Glutamatergic neuron (in vitro differentiated cells): ENCODE data around the gene GPR83. TPM values are rescaled to one million over a fixed set of nuclear protein-coding genes. Genes with fewer than 3 reads are reported as not detected.

Source experiments
- DNase-seq: peaks from one replicate; pipeline ENCODE4 v3.0.0; 2022
- H3K27ac Mint-ChIP-seq: one replicate; pipeline ENCODE4 v1.8.0; 2020; ENCODE audit warnings: mild to moderate bottlenecking, mixed read lengths, inconsistent platforms; ENCODE audit not compliant: unreplicated experiment
- H3K27me3 Mint-ChIP-seq: one replicate; pipeline ENCODE4 v1.8.0; 2020; ENCODE audit warnings: mild to moderate bottlenecking, moderate library complexity, mixed read lengths, inconsistent platforms; ENCODE audit not compliant: unreplicated experiment
- H3K36me3 Mint-ChIP-seq: one replicate; pipeline ENCODE4 v1.8.0; 2020; ENCODE audit warnings: mild to moderate bottlenecking, mixed read lengths, inconsistent platforms; ENCODE audit not compliant: unreplicated experiment
- H3K4me1 Mint-ChIP-seq: one replicate; pipeline ENCODE4 v1.8.0; 2020; ENCODE audit warnings: mild to moderate bottlenecking, low read depth, mixed read lengths, inconsistent platforms; ENCODE audit not compliant: unreplicated experiment
- H3K4me3 Mint-ChIP-seq: one replicate; pipeline ENCODE4 v1.8.0; 2020; ENCODE audit warnings: mild to moderate bottlenecking, mixed read lengths, inconsistent platforms; ENCODE audit not compliant: unreplicated experiment
- H3K9me3 Mint-ChIP-seq: one replicate; pipeline ENCODE4 v1.8.0; 2020; ENCODE audit warnings: mild to moderate bottlenecking, moderate library complexity, mixed read lengths, inconsistent platforms; ENCODE audit not compliant: unreplicated experiment
- total RNA-seq: library from RNA; stranded (reverse); fragmentation: NEBNext Ultra II Directional; extraction: Animal tissue kit (Norgen Biotek cat#: 25700); gene quantifications from one replicate; pipeline ENCODE4 v1.2.1, GENCODE V29; 2021; ENCODE audit not compliant: unreplicated experiment
- TF ChIP-seq, protein P1 (sequence below): fragments of 200-600 bp; sonication (generic); IDR thresholded peaks from one replicate; pipeline ENCODE4 v1.5.0; 2021; ENCODE audit not compliant: partially characterized antibody, unreplicated experiment

The GPR83 gene
- total RNA-seq, 1 donor from 2014 or later: 2.9 TPM

DNA sequence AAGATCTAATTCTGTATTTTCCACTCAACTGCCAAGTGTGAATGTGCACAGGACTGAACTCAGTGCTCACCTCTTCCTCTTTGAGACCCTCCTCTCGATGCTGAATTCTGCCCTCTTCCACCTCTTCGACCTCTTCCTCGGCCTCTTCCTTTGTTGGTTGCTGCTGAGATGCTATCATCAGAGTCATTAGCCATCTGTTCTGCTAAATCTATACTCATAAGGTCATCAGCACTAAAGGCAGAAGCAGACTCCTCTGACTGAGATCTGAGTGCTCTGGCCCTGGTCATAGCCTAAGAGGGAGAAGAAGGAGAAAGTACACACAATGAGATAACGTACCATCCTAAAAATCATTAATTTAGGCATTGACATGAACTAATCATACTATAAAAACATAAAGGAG is 45.9 kb upstream of the GPR83 start:
- peaks cover 11% of the 10 kb centered on the region for H3K4me1 Mint-ChIP-seq
- H3K27me3 Mint-ChIP-seq: peaks cover 3% of the 10 kb centered on the region
- peak overlapping the region; percentile 58 for H3K4me3 Mint-ChIP-seq
- H3K27ac Mint-ChIP-seq: peak overlapping the region; percentile 95
- DNase-seq: peak; percentile 15
- no peaks in the 10 kb centered on the region for H3K36me3 Mint-ChIP-seq
- H3K9me3 Mint-ChIP-seq: peaks cover 2% of the 10 kb centered on the region
- TF ChIP-seq, protein P1, sequence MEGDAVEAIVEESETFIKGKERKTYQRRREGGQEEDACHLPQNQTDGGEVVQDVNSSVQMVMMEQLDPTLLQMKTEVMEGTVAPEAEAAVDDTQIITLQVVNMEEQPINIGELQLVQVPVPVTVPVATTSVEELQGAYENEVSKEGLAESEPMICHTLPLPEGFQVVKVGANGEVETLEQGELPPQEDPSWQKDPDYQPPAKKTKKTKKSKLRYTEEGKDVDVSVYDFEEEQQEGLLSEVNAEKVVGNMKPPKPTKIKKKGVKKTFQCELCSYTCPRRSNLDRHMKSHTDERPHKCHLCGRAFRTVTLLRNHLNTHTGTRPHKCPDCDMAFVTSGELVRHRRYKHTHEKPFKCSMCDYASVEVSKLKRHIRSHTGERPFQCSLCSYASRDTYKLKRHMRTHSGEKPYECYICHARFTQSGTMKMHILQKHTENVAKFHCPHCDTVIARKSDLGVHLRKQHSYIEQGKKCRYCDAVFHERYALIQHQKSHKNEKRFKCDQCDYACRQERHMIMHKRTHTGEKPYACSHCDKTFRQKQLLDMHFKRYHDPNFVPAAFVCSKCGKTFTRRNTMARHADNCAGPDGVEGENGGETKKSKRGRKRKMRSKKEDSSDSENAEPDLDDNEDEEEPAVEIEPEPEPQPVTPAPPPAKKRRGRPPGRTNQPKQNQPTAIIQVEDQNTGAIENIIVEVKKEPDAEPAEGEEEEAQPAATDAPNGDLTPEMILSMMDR: no peak

DNA sequence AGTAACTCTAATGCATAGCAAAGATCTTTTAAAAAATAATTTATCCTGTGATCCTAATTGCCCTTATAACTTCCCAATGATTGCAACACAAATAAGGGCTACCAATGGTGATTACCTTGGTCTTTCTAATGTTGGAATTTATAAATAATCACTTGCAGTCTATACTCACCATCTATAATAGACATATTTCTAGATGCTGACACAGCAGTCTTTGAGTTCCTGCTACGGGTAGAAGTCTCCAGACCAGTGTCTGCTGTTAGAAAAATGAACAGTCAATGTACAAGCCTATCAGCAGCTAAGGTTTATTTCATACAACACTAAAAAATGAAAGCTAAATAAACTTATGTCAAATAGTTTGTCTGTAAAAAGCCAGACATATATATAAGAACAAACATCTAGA is 44.4 kb upstream of the GPR83 start:
- Mint-ChIP-seq H3K9me3 (peaks cover 2% of the 10 kb centered on the region), H3K27ac (no peak overlapping the region), H3K4me1 (peaks cover 11% of the 10 kb centered on the region), H3K4me3 (no peak overlapping the region), H3K36me3 (no peaks in the 10 kb centered on the region), H3K27me3 (peaks cover 3% of the 10 kb centered on the region)
- TF ChIP-seq, protein P1: no peak
- DNase-seq: no peak

GRCh38 chr11:94433049-94433448 is 31.8 kb upstream of the GPR83 start:
- no peaks in the 10 kb centered on the region for H3K4me1 Mint-ChIP-seq
- H3K4me3 Mint-ChIP-seq: no peak overlapping the region
- H3K9me3 Mint-ChIP-seq: peaks cover 1% of the 10 kb centered on the region
- H3K36me3 Mint-ChIP-seq: peaks cover under 1% of the 10 kb centered on the region
- DNase-seq: no peak
- H3K27me3 Mint-ChIP-seq: no peaks in the 10 kb centered on the region
- no peak overlapping the region for H3K27ac Mint-ChIP-seq
- TF ChIP-seq, protein P1: no peak

DNA sequence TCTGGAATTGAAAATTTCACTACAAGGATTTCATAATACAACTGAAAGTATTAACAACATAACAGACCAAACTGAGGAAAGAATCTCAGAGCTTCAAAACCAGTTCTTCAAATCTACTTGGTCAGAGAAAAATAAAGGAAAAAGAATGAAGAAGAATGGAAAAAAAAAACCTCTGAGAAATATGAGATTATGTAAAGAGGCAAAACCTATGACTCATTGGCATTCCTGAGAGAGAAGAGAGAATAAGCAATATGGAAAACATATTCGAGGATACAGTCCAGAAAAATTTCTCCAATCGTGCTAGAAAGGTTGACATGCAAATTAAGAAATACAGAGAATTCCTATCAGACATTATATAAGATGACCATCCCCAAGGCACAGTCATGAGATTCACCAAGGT is 23.4 kb upstream of the GPR83 start:
- TF ChIP-seq, protein P1: no peak
- DNase-seq: no peak
- peaks cover 5% of the 10 kb centered on the region for H3K36me3 Mint-ChIP-seq
- no peak overlapping the region for H3K4me3 Mint-ChIP-seq
- H3K27ac Mint-ChIP-seq: no peak overlapping the region
- no peaks in the 10 kb centered on the region for H3K4me1 Mint-ChIP-seq
- H3K27me3 Mint-ChIP-seq: peaks cover 2% of the 10 kb centered on the region
- peaks cover 2% of the 10 kb centered on the region for H3K9me3 Mint-ChIP-seq

DNA sequence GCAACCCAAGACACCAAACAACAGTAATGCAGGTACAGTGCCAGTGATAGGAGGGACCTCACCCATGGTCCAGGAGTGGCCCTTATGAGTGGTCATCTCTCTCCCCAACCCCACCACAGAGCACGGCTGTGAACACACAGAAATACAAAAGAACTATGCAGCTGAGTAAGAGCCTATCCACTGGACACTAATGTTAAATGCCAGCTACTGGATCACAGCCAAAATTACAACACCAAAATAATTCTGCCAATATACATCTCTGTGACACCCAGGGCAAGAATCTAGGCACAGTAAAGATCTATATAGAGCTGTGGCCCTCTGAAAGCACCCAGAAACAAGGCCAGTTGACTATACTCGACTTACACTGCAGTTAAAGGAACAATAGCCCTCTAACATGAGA is 22.8 kb upstream of the GPR83 start:
- peaks cover 5% of the 10 kb centered on the region for H3K36me3 Mint-ChIP-seq

More for the DNA sequence above, 22.8 kb upstream of the GPR83 start:
- H3K9me3 Mint-ChIP-seq: peaks cover 2% of the 10 kb centered on the region
- H3K27me3 Mint-ChIP-seq: peaks cover 2% of the 10 kb centered on the region
- DNase-seq: no peak
- no peak overlapping the region for H3K27ac Mint-ChIP-seq
- TF ChIP-seq, protein P1: no peak
- no peak overlapping the region for H3K4me3 Mint-ChIP-seq
- no peaks in the 10 kb centered on the region for H3K4me1 Mint-ChIP-seq
